Peyer's patch (tissue), 4 donors: ENCODE data around the gene GRID2.

Experiments used
- CTCF ChIP-seq, 6 experiments: fragments of 450-650 bp in 4 of 6; fragments of 200-600 bp in 2 of 6; sonication (generic) in 1 of 6; IDR thresholded peaks; one replicate each; pipeline ENCODE4 v1.5.1; 2017 to 2019; ENCODE audit warnings: antibody characterized with exemption in 6 of 6, mild to moderate bottlenecking in 3 of 6, moderate library complexity in 1 of 6
- POLR2A ChIP-seq, 2 donors: fragments of 450-650 bp; IDR thresholded peaks; one replicate each; pipeline ENCODE4 v1.5.1; 2017; ENCODE audit warnings: antibody characterized with exemption in 2 of 2, mild to moderate bottlenecking in 2 of 2, moderate library complexity in 2 of 2

DNA sequence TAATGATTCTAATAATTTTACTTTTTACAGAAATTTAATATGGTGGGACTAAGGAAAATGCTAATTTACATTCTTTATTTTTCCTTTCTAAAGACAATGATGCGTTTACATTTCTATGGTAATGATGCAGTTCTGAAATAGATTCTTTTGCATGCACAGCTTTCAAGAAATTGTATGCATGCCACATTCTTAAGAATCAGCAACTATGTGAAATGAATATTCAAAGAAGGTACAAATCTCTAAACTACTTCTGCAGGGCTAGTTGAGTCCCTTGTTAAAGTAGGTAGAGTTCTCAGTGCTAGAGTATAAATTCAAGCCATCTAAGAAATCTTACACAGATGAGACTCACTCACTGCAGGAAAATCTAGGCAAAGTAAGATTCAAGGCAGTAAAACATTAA, 24.5 kb upstream of the GRID2 start:
- TF ChIP-seq CTCF (IDR thresholded peaks at IDR 0.05) (no peak), POLR2A (IDR thresholded peaks at IDR 0.05) (no peak)
